HG03521 (cell line): ENCODE results near the gene PINLYP.

Experiments
- ATAC-seq: cut with Tn5 transposase; IDR thresholded peaks from one replicate; pipeline ENCODE4 v1.9.1; 2021; ENCODE audit warnings: mild to moderate bottlenecking, moderate library complexity; ENCODE audit not compliant: unreplicated experiment

PINLYP gene

DNA sequence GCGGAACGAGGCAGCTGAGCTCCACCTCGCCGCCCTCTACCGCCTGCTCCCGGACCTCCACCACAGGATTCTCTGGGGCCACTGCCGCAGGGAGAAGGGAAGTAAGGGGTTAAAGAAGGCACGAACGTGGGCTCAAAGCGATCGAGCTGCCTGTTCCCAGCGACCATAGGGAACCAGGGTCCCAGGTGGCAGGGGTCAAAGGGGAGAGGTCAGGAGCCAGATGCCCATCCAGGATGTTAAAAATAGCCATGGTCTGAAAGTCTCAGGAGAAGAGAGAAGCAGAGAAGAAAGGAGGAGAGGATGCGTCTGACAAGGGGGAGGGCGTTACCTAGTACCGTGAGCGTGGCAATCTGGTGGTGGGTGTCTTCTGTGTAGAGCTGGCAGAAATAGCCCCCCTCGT lies 51.2 kb downstream of the PINLYP start:
- no peak for ATAC-seq

DNA sequence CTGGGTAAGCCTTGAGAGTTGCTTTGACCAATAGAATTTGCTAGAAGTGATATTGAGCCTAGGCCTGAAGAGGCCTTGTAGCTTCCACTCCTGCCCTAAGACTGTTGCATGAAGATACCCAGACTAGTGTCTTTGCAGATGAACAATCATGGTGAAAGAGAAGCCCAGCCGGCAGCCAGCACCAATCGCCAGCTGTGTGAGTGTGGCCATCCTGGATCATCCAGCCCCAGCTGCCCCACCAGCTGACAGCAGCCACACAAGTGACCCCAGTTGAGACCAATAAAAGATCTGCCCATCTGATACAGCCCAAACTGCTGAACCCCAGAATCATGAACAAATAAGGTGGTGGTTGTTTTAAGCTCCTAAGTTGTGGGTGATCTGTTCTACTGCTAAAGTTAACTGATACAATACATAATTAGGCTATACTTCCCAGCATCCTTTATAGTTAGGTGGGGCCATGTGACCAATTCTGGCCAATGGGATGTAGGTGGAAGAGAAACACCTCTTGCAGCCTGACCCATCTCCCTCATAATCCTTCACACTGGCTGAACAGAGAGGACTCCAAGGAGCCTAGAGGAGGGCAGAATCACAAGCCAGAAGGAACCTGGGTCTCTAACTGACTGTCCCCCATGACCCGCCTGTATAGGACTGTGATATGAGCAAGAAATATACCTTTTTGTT lies 53.2 kb downstream of the PINLYP start:
- no peak for ATAC-seq

GRCh38 chr19:43631491-43631890 lies 55.9 kb downstream of the PINLYP start:
- ATAC-seq, result no peak
